H1 (cell line): Measurements from ENCODE around the gene DGKZ. TPM values are rescaled to one million over a fixed set of nuclear protein-coding genes. Genes with fewer than 3 reads are reported as not detected.

Experiments used
- BACH1 ChIP-seq: IDR thresholded peaks from 2 replicates; pipeline ENCODE4 v1.6.1; 2012; ENCODE audit warnings: low read length, improper control_type of control experiment
- CEBPB ChIP-seq: IDR thresholded peaks from 2 replicates; pipeline ENCODE4 v1.6.1; 2012; ENCODE audit warnings: low read depth, low read length
- CHD1 ChIP-seq: IDR thresholded peaks from 2 replicates; pipeline ENCODE4 v1.6.1; 2012; ENCODE audit warnings: low read depth, low read length, improper control_type of control experiment
- CTBP2 ChIP-seq: IDR thresholded peaks from 2 replicates; pipeline ENCODE4 v1.7.0; 2011; ENCODE audit warnings: borderline replicate concordance, mild to moderate bottlenecking, moderate library complexity, mixed read lengths, low read length; ENCODE audit not compliant: insufficient read depth, insufficient read length
- GABPA ChIP-seq: IDR thresholded peaks from 2 replicates; pipeline ENCODE4 v1.6.1; 2011; ENCODE audit warnings: mild to moderate bottlenecking, low read length, moderate library complexity, borderline replicate concordance; ENCODE audit not compliant: insufficient read depth
- HDAC2 ChIP-seq, 2 experiments: fragments of 300-600 bp in 1 of 2; sonication (generic) in 1 of 2; IDR thresholded peaks; 2 replicates each; pipeline ENCODE4 v1.6.1; 2011 to 2012; ENCODE audit warnings: low read depth in 2 of 2, low read length in 2 of 2, mild to moderate bottlenecking in 2 of 2, moderate library complexity in 2 of 2, borderline replicate concordance in 1 of 2, inconsistent platforms in 1 of 2
- JUN ChIP-seq: IDR thresholded peaks from 2 replicates; pipeline ENCODE4 v1.6.1; 2011; ENCODE audit warnings: low read depth, mild to moderate bottlenecking, improper control_type of control experiment, low read length
- KDM5A ChIP-seq: fragments of 200-600 bp; IDR thresholded peaks from 2 replicates; pipeline ENCODE4 v1.7.1; 2012; ENCODE audit warnings: mild to moderate bottlenecking, low read length, inconsistent platforms, mixed read lengths
- MAFK ChIP-seq: IDR thresholded peaks from 2 replicates; pipeline ENCODE4 v1.6.1; 2012; ENCODE audit warnings: low read depth, mild to moderate bottlenecking, improper control_type of control experiment, low read length
- NRF1 ChIP-seq: IDR thresholded peaks from 2 replicates; pipeline ENCODE4 v1.6.1; 2011; ENCODE audit warnings: mild to moderate bottlenecking, low read depth, low read length, improper control_type of control experiment
- POU5F1 ChIP-seq: IDR thresholded peaks from 2 replicates; pipeline ENCODE4 v1.6.1; 2011; ENCODE audit warnings: low read depth, mild to moderate bottlenecking, low read length, moderate library complexity
- RAD21 ChIP-seq, 2 experiments: IDR thresholded peaks in 1 of 2; conservative IDR thresholded peaks in 1 of 2; 2 replicates each; pipeline ENCODE4 v1.6.1; 2011; ENCODE audit warnings: low read depth in 2 of 2, low read length in 2 of 2, improper control_type of control experiment in 1 of 2, inconsistent platforms in 1 of 2, mild to moderate bottlenecking in 1 of 2, moderate library complexity in 1 of 2
- RNF2 ChIP-seq: fragments of 200-900, 300-1000 bp; sonication (generic); IDR thresholded peaks from 2 replicates; pipeline ENCODE4 v1.7.1; 2016; ENCODE audit warnings: borderline replicate concordance, low read depth, mild to moderate bottlenecking, antibody characterized with exemption, low read length; ENCODE audit not compliant: poor library complexity, severe bottlenecking; ENCODE audit errors: missing control alignments
- SIX5 ChIP-seq: IDR thresholded peaks from 2 replicates; pipeline ENCODE4 v1.6.1; 2011; ENCODE audit warnings: mild to moderate bottlenecking, low read depth, low read length
- SP1 ChIP-seq: IDR thresholded peaks from 2 replicates; pipeline ENCODE4 v1.6.1; 2011; ENCODE audit warnings: low read depth, low read length
- SRF ChIP-seq: IDR thresholded peaks from 2 replicates; pipeline ENCODE4 v1.6.1; 2011; ENCODE audit warnings: mild to moderate bottlenecking, low read depth, low read length, moderate library complexity
- SUZ12 ChIP-seq: fragments of 200-600 bp; sonication (generic); IDR thresholded peaks from 2 replicates; pipeline ENCODE4 v1.6.1; 2012; ENCODE audit warnings: mild to moderate bottlenecking, inconsistent platforms, low read length, moderate library complexity, mixed read lengths
- TAF1 ChIP-seq: IDR thresholded peaks from 2 replicates; pipeline ENCODE4 v1.6.1; 2011; ENCODE audit warnings: mild to moderate bottlenecking, low read depth, low read length
- TCF12 ChIP-seq: IDR thresholded peaks from 2 replicates; pipeline ENCODE4 v1.6.1; 2011; ENCODE audit warnings: low read depth, mild to moderate bottlenecking, low read length
- YY1 ChIP-seq: IDR thresholded peaks from 2 replicates; pipeline ENCODE4 v1.6.1; 2011; ENCODE audit warnings: low read depth, mild to moderate bottlenecking, low read length
- polyA plus RNA-seq, 7 experiments: library from polyadenylated mRNA; depleted of rRNA in 3 of 7; stranded (reverse) in 5 of 7; unstranded in 2 of 7; fragments of >200 nt in 5 of 7; fragments of 200-250 nt in 2 of 7; gene quantifications; 1 replicate in 5 of 7; 2 replicates in 1 of 7; 4 replicates in 1 of 7; pipeline versions ENCODE4 v1.2.1 to v1.2.3, GENCODE V29; 2011 to 2013; ENCODE audit warnings: missing spikeins in 2 of 7, mixed read lengths in 2 of 7
- total RNA-seq: library from RNA; stranded (reverse); fragmentation: NEBNext Ultra II Directional; extraction: Animal tissue kit (Norgen Biotek cat#: 25700); gene quantifications from 2 replicates; pipeline ENCODE4 v1.2.1, GENCODE V29; 2021
- TF ChIP-seq, protein P1 (sequence below): IDR thresholded peaks from 2 replicates; pipeline ENCODE4 v1.6.1; 2012; ENCODE audit warnings: inconsistent platforms
- TF ChIP-seq, protein P2 (sequence below): IDR thresholded peaks from 2 replicates; pipeline ENCODE4 v1.6.1; 2012; ENCODE audit warnings: low read length, inconsistent platforms

DGKZ gene
- total and polyA plus RNA-seq, 2 of the 8 experiments (the other 6 are each of a cell fraction or from before 2014, with no cell fraction given) = 84.4 to 184 TPM

DNA sequence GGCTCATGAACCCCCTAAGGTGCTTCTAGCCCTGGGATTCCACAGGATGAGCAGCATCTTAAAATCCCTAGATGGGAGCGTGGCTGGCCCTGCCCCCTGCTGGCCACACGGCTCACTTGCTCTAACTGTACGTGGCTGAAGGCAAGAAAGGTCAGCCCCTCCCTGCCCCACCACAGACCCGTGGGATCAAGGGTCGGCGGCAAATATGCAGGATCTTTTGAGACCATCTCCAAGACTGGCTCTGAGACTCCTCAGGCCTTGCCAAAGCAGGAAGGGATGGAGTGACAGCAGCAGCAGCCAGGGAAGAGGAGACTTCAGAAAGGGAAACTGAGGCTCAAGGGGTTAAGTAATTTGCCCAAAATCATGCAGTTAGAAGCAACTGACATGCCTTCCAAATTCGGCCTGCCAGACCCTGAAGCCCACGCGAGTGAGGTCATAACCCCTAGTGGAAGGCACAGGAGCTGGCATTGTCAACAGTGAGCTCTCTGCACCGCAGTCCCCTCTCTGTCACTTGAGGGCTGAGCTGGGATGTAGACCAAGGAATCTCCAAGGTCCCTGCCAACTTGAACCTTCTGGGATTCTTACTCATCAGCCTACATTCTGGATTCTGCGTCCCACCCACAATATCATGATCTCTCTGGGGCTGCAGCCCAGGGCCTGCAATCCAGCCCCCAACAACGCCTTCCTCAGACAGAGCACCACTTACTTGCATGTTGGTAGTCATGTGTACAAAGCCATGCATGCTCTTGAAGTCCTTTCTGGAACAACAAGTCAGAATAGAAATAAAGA is 38.4 kb upstream of the DGKZ start (continued):
- TF ChIP-seq KDM5A (no peak), JUN (no peak), HDAC2 (IDR thresholded peaks at IDR 0.05; ENCODE audit: borderline replicate concordance in 1 of 2, low read depth in 2 of 2, low read length in 2 of 2) (no peak), BACH1 (peak; percentile 55; the same call in 1 of the 2 replicates), NRF1 (0 out of 2 replicates have a peak, but pooled peaks have one; percentile 3), TCF12 (no peak), MAFK (no peak), SUZ12 (no peak), RAD21 (IDR thresholded peaks at IDR 0.05 in 1 of 2, conservative IDR thresholded peaks at IDR 0.05 in 1 of 2; ENCODE audit: low read depth in 2 of 2, low read length in 2 of 2) (peak; percentile 88 to 93), CHD1 (no peak), CEBPB (no peak), GABPA (no peak), CTBP2 (no peak), YY1 (no peak), SRF (no peak), SP1 (no peak), TAF1 (no peak), SIX5 (no peak), RNF2 (no peak), POU5F1 (no peak)
- TF ChIP-seq, protein P1, sequence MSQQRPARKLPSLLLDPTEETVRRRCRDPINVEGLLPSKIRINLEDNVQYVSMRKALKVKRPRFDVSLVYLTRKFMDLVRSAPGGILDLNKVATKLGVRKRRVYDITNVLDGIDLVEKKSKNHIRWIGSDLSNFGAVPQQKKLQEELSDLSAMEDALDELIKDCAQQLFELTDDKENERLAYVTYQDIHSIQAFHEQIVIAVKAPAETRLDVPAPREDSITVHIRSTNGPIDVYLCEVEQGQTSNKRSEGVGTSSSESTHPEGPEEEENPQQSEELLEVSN = no peak
- TF ChIP-seq, protein P2, sequence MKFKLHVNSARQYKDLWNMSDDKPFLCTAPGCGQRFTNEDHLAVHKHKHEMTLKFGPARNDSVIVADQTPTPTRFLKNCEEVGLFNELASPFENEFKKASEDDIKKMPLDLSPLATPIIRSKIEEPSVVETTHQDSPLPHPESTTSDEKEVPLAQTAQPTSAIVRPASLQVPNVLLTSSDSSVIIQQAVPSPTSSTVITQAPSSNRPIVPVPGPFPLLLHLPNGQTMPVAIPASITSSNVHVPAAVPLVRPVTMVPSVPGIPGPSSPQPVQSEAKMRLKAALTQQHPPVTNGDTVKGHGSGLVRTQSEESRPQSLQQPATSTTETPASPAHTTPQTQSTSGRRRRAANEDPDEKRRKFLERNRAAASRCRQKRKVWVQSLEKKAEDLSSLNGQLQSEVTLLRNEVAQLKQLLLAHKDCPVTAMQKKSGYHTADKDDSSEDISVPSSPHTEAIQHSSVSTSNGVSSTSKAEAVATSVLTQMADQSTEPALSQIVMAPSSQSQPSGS = no peak
